Right ventricle myocardium superior (tissue), 1 donor: ENCODE data around the gene EPAS1. TPM values are rescaled to one million over a fixed set of nuclear protein-coding genes. Genes with fewer than 3 reads are reported as not detected.

Experiments
- ATAC-seq: fragments of 200-7000 bp; cut with Tn5 transposase; one replicate; pipeline ENCODE4 v1.9.1; 2020; ENCODE audit warnings: mild to moderate bottlenecking; ENCODE audit not compliant: poor library complexity
- DNase-seq: peaks from one replicate; pipeline ENCODE4 v3.0.0-alpha.2; 2020
- intact Hi-C: fragments of 100-400 bp; cut with DNase I; formaldehyde crosslinking; loops from one replicate; pipeline ENCODE4 v1.11.2; 2022
- total RNA-seq: library from RNA; stranded (reverse); fragmentation: NEBNext Ultra II Directional; extraction: Animal tissue kit (Norgen Biotek cat#: 25700); gene quantifications from one replicate; pipeline ENCODE4 v1.2.1, GENCODE V29; 2021
- donor health status: DM: no; HTN: yes; CAD: no; lungs with severe emphysema.

The EPAS1 gene
- total RNA-seq, 1 donor from 2014 or later: 200 TPM

DNA sequence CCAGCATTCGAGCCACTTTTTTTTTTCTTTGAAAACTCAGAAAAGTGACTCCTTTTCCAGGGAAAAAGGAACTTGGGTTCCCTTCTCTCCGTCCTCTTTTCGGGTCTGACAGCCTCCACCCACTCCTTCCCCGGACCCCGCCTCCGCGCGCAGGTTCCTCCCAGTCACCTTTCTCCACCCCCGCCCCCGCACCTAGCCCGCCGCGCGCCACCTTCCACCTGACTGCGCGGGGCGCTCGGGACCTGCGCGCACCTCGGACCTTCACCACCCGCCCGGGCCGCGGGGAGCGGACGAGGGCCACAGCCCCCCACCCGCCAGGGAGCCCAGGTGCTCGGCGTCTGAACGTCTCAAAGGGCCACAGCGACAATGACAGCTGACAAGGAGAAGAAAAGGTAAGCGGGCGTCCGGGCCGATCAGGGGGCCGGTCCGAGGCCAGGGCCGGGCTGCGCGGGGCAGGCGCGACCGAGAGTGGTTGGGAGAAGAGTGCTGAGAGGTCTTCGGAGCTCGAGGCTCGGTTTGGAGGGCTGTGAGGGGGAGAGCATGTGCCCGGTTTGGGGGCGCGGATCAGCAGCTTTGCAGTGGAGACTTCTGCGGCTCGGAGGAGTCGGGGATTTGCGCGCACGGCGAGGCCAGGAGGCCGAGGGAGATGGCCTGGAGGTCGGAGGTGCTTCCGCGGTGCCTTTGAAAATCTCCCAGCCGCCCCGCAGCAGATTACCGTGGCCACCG lies 502 bp downstream of the EPAS1 start:
- peak; percentile 79 for DNase-seq
- intact Hi-C loops: loop anchor here (2.0 to 5.0 kb wide), 2 partner anchors 65 to 235 kb away; no protein-coding TSS in a partner anchor
- ATAC-seq: peak; percentile 34

DNA sequence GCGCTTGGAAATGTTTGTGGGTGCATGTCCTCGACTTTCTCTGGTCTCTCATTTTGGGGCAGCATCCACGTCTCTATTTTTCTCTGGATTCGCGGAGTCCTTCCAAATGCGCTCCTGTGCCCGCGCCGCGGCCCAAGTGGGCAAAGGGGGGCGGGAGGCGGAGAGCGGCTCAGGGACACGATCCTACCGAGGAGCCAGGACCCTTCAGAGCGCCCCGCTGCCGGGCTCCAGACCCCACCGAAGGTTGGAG lies 990 bp downstream of the EPAS1 start:
- ATAC-seq (no peak), DNase-seq (no peak)
- intact Hi-C loops: loop anchor here (5.0 kb wide), 1 partner anchor 64 kb away; no protein-coding TSS in a partner anchor

DNA sequence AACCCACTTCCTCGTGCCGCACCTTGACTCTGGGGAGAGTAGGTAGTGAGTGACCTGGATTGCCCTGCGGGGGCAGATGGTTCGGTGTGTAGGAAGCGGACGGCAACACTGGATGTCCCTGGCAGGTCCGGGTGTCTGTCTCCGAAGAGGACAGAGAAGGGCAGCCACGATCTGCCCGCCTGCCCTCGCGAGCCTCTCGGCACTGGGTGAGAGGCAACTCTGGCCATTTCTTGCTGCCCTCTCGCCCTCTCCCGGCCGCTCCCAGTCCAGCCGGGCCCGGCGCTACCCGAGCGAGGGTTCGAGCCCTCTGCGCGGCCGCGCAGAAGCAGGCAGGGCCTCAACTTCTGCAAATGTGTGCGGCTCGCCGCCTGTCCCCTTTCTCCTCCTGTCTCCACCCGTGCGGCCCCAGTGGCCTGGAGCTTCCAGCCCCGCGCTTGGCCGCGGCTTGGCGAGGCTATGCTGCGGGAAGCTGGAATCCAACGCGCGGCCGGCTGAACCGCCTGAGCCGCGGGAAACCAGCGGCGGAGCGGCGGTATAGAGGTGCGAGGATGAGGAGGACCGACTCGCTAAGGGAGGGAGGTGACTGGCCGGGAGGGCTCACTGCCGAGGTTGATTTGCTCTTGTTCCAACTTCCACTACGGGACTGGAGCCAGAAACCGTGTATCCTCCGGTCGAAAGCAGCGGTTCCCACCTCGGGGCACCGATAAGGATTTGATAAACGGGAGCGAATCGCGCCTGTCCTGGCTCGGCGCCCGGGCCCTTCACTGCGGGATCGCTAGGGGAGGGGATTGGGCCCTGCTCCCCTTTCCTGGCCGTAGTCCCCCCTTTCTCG lies 1.5 kb downstream of the EPAS1 start:
- peak; percentile 39 for ATAC-seq
- DNase-seq: peak; percentile 83
- intact Hi-C loops: loop anchor here (5.0 kb wide), 1 partner anchor 64 kb away; no protein-coding TSS in a partner anchor

DNA sequence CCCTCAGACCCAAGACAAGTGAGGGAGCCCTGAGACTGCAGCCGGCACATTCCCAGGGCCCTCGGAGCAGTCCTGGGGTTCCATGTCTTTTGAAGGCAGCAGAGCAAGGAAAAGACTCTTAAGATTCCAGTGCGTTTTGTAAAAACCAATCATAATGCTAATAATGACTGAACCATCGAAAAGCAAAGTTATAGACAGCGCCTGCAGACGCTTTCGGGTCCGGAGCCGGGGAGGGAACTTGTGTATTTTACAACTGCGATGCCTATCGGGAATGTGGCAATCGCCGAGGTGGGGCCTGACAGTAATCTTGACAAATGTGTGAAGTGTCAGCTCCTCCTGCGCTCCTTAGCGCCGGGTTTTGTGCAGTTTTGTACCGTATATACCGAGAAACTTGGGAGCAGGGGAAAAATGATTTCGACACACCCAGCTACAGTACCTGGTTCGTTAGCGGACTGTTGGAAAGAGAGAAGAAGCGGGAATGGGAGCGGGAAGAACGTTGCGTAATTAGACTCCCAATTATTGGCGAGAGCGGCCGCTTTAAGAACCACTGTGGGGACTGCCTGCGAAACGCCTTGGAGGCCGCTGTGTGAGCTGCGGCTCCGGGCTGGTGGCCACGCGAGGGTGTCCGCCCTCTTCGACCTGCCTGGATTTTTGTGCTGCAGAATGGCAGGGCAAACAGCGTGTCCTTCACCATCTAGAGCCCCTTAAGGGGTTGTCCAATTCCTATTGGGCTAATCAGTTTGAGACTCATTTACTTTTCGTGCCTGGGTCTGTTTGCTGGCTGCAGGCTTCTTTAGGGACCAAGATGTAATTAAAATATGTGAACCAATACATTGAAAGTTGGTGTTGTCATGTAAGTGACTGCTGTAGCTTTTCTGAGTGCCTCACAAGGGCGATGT lies 2.4 kb downstream of the EPAS1 start:
- intact Hi-C loops: loop anchor here (5.0 kb wide), 1 partner anchor 63 kb away; no protein-coding TSS in a partner anchor
- peak; percentile 85 for DNase-seq
- ATAC-seq: peak; percentile 55

DNA sequence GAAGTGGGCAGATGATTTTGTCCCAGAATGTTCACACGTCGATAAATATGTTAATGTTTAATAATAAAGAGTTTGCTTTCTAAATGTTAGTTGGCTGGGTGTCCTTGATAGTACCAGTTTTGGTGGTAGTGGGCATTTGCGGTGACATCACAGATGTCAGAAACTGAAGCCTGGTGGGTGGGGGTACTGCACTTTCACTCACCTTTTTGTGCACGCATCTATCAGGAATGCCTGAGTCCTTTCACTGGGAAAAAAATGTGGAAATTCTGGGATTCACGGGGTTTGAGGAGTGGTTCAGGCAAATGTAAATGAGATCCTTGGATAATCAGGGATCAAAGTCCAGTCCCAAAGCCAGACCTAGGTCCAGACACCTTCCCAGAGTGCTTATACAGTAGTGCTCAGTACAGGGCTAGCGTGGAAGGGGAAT lies 3.2 kb downstream of the EPAS1 start:
- DNase-seq (no peak), ATAC-seq (no peak)
- intact Hi-C loops: no loop called here

DNA sequence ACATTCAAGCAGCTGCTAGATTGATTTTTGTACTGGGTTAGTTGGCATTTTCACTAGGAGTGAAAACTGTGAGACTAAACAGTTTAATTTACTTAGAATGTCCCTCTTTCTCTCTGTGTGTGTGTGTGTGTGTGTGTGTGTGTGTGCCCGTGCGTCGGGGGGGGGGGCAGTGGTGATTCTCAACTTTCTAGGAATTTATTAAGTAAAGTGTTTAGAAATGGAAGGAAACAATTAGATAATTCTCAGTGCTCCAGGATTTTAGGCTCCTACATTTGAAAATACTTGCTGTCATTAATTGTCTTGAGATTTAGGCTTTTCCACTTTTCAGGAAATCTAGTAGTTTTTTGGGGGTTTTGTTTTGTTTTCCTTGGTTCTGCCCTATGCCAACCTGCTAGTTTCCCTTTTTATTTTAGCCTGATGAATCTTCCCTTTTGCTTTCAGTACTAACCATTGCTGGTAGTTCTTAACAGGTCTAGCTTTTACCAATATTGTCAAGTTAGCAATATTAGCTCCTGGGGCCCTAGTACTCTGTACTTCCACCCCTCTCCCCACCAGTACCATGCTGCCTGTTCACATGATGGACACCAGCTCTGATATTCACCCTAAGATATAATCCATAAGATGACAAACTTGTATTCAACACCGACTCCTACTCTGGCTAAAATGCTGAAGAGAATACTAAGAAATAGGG lies 4.9 kb downstream of the EPAS1 start:
- ATAC-seq (no peak), DNase-seq (no peak)
- intact Hi-C loops: no loop called here

DNA sequence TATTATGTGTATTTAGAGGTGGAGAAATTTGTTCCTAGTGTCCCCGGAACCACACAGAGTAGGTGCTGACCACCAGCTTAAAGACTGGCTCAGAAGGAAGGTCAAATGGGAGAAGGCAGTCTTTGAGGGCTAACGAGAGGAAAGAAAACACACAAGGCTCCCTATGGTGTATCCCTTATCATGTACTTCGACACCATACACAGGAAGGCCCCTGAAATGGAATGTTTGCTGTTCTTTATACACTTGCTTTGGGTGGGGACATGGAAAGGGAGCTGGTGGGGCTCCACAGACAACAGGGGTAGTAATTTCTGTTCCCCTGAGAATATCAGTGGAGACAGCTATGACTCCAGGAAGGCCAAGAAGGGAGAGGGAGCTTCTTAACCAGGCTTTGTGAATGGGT lies 6.0 kb downstream of the EPAS1 start:
- ATAC-seq (no peak), DNase-seq (no peak)
- intact Hi-C loops: no loop called here

DNA sequence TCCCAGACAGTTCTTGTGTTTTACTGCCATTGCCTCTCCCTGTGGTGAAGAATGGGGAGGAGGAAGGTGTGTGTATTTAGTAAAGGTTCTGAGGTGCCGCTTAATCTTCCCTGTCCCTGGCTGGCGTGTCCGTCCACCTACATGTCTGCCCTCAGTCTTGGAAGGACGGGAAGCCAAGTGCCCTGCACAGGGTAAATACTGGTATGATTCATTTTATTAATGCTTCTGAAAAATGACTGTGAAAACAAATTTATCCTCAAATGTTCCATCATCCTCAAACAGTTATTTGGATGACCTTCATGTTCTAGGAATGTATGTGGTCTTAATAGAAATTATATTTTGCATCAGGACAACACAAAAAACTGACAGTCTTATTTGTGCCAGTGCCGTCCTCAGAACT lies 6.6 kb downstream of the EPAS1 start:
- intact Hi-C loops: no loop called here
- DNase-seq: no peak
- no peak for ATAC-seq

DNA sequence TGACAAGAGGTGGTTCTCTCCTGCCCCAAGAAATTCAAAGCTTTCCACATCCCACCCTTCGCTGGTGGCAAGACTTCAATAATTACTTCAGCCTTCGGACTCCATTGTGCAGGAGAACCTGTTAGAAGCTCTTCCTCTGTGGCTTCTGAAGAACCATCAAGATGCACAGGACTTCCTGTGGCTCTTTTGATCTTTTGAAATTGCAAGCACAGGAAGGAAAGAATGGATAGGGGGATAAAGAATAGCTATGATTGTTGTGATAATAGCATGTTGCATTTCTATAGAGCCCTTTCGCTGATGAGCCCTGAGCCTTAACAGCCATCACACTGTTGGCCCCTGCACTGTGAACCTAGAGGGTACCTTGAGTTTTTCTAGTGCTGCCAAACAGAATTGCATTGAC lies 7.4 kb downstream of the EPAS1 start:
- intact Hi-C loops: no loop called here
- DNase-seq (no peak), ATAC-seq (no peak)

DNA sequence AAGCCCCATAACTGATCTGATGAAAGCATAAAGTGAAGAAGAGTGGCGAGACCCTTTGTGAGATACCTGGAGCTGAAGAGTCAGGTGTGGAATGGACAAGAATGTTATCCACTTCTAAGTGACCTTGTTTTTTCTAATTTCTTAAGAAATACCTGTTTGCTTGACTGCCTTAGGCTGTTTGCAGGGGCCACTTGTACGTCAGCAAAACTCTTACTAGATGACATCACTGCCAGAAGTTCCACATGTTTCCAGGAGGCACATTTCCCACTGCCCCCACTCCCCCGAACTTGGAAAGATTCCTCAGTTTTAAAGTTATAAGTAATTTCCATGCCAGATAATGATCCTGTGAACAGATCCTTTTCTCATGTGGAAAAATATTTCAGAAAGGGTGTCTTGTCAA lies 8.0 kb downstream of the EPAS1 start:
- DNase-seq (no peak), ATAC-seq (no peak)
- intact Hi-C loops: no loop called here

DNA sequence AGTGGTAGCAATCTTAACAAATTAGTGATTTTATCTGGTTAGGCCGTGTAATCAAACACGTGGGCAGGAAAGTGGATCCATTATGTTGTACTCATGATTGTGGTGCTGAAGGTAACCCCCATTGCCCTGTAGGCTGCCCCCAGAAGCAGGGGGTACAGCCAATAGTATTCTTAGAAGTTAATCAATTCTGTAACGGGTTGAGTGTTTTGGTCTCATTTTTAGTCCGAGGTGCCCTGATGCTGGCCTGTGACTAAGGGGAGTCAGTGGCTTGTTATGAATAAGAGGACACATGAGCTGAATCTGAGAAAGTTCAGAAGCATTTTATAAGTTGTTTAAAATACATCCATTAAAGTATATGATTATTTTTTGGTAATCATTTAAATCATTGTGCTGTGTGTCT lies 8.6 kb downstream of the EPAS1 start:
- no peak for DNase-seq
- ATAC-seq: no peak
- intact Hi-C loops: no loop called here

DNA sequence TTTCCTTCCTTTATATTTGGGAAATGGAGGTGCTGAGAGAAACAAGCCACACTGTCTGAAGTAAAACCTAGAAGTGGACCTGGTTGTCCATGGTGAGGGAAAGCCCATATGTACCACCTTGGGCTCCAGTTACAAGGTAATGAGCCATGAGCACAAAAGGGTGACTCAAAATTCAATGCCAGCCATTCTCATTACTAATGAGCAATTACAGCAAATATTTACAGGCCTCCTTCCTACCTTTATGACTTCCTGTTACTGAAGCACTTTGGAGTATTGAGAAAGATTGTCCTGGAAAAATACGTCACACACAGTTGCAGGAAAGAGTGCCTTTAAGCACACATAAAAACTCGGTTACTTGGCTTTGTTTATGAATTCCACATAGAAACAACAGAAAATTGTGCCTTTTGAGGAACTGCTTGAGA lies 9.1 kb downstream of the EPAS1 start:
- peak; percentile 13 for ATAC-seq
- no peak for DNase-seq
- intact Hi-C loops: no loop called here

DNA sequence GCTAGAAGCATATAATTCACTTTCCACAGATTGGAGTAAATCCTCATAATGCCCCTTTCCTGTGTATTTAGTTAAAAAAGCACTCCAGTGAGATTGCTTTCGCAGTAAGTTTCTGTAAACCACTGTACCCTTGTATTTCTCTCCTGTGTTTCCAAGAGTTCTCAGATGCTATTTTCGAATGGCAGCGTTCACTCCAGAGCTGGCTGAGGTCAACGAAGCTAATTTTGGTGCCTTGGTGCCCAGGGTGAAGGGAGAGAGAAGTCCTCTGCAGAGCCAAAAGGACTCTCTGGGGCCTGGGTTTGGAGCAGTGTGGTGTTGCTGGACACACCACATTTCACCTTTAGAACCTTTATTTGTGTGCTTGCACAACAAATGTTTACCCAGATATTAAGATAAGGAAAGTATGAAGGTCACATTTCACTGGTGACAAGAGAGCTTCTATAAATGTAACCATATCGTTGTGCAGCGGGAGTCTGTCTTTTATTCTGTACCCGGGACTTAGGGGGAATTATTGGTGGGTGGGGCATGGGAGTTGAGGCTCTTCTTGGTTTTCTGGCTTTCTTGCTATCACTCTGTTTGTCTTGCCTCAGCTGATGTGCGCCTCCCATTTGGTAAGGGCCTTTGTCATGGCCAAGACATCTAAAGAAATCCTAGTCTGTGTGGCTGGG lies 9.9 kb downstream of the EPAS1 start:
- DNase-seq (no peak), ATAC-seq (peak; percentile 83)
- intact Hi-C loops: no loop called here

DNA sequence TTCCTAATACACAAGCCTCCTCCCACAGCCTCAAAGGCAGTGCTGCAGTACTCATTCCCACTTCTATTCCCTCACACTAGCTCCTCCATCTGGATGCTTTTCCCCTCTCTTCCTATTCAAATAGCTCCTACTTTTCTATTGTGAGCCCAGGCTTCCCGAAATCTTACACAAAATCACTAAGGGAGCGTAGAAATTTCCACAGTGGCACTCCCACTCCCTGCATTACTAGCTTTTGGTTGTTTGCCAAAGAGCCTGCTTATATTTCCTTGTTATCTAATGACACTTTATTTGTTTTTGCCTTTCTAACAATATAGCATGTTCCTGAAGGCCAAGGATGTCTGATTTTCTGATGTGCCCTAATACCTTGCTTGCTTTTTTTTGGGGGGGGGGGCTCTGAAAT lies 10.9 kb downstream of the EPAS1 start:
- DNase-seq (no peak), ATAC-seq (no peak)
- intact Hi-C loops: no loop called here

DNA sequence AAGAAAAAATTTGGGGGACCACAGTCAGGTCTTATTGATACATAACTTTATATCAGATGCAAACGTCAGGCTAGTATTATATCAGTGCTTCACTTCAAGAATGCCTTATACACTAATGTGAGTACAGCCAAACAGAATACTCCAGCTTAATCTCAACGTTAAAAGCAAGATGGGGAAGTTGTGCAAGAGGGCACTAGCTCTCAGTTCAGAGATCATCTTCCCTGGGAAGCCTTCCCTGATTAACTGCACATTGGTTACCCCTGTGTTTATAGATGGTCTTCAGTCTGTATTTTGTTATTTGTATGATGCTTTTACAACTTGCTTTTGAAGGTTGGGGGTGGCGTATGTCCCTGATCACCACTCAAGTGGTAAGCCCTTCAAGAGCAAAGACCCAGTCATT lies 11.4 kb downstream of the EPAS1 start:
- no peak for ATAC-seq
- no peak for DNase-seq
- intact Hi-C loops: no loop called here

DNA sequence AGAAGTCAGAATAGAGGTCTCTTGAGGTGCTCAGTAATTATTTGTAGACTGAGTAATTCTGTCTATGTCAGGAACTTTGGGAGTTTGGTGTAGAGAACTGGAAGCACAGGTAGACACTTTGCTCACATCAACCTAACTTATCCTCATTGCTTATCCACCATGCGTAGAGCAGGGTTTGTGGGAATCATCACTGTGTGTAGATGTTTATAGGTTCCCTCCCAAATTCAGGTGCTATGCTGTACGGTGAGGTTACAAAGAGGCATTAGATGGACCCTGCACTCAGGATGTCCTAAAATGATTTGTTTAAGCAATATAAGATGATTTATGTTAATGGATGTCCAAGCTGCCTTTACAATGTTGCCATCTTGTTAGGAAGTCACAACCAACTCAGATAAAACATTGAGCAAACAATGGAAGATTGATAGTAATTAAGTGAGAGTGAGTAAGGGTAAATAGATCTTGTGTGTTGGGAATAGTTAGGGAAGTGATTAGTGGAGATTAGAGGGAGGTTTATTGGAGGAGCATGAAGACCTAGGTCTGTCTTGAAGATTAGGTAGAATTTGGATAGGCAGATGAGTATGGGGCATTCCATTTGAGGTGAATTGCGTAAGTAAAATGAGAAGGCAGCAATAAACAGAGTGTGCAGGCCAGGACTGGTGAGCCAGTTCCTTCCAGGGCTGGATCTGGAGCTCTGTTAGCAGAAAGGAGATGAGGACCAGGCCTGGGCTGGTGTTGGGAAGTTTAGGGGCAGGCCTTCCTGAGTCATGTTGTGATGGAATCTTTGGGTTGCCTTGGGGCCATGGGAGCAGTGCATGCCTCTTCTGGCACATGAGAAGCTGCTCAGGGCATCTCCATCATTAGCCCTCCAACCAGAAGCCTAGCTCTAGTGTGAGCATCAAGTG lies 12.1 kb downstream of the EPAS1 start:
- DNase-seq: no peak
- ATAC-seq: no peak
- intact Hi-C loops: no loop called here

DNA sequence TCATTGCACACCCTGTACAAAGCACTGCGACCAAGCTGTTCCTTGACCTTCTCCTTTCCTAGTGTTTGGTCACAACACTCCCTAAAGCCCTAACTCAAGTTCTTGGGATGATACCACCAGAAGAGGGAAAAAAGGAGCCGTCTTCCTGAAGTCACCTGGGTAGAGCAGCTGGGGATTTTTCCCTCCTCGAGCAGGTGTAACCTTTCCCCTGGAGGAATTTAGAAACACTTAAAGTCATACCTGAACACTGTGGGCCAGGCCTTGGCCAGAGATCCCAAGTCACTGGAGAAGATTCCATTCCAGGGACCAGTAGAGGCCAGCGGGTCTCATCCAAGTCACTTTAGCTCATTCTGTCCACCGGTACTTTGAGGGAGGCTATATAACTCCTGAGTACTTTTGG lies 13.2 kb downstream of the EPAS1 start:
- ATAC-seq: no peak
- intact Hi-C loops: no loop called here
- no peak for DNase-seq
